Right cardiac atrium (tissue), 5 donors: ENCODE measurements around the gene NKX3-2. TPM values are rescaled to one million over a fixed set of nuclear protein-coding genes. Genes with fewer than 3 reads are reported as not detected.

Source experiments
- ATAC-seq, 2 donors: fragments of 200-7000 bp; cut with Tn5 transposase; one replicate each; pipeline versions ENCODE4 v1.8.0 to v1.9.1; 2020; ENCODE audit warnings: moderate library complexity in 2 of 2, mild to moderate bottlenecking in 1 of 2
- DNase-seq, 3 donors: peaks; one replicate each; pipeline ENCODE4 v3.0.0-alpha.2; 2020
- H3K27ac ChIP-seq: one replicate; pipeline ENCODE4 v1.5.1; 2013; ENCODE audit warnings: mild to moderate bottlenecking, low read length, control low read depth, moderate library complexity
- H3K27me3 ChIP-seq: one replicate; pipeline ENCODE4 v1.6.1; 2013; ENCODE audit not compliant: control insufficient read depth, insufficient read depth
- H3K4me1 ChIP-seq: one replicate; pipeline ENCODE4 v1.6.1; 2013; ENCODE audit warnings: low read length; ENCODE audit not compliant: control insufficient read depth, insufficient read depth
- H3K4me3 ChIP-seq: one replicate; pipeline ENCODE4 v1.5.1; 2013; ENCODE audit warnings: low read length, control low read depth
- H3K9me3 ChIP-seq: one replicate; pipeline ENCODE4 v1.6.1; 2013; ENCODE audit warnings: low read length; ENCODE audit not compliant: control insufficient read depth
- WGBS: extraction: QIAGEN DNeasy Blood & Tissue Kit; methylation state at CpG from one replicate; pipeline ENCODE4 v1.1.7; 2013; 5-methylcytosine and 5-hydroxymethylcytosine counted together
- intact Hi-C, 4 donors: fragments of 100-400 bp; cut with DNase I; formaldehyde crosslinking; loops; one replicate each; pipeline versions ENCODE4 v1.11.0 to v1.14.0; 2022 to 2023
- polyA plus RNA-seq: library from polyadenylated mRNA; stranded (reverse); fragments of 200-250 nt; gene quantifications from one replicate; pipeline ENCODE4 v1.2.3, GENCODE V29; 2013
- total RNA-seq, 4 donors: library from RNA; stranded (reverse); fragmentation: NEBNext Ultra II Directional; extraction: Animal tissue kit (Norgen Biotek cat#: 25700); gene quantifications; one replicate each; pipeline ENCODE4 v1.2.1, GENCODE V29; 2021
- donor health status: healthy with polysubstance abuse.
- donor health status: DM: no; HTN: yes; CAD: no.
- donor health status: DM: no; HTN: no; CAD: no.
- donor health status: DM: no; HTN: yes; CAD: no; lungs with severe emphysema.
- donor health status: DM: yes; HTN: yes; CAD: no.

NKX3-2 gene
- total and polyA plus RNA-seq, 5 donors: 0.05 to 0.12 TPM; not detected in 3

DNA sequence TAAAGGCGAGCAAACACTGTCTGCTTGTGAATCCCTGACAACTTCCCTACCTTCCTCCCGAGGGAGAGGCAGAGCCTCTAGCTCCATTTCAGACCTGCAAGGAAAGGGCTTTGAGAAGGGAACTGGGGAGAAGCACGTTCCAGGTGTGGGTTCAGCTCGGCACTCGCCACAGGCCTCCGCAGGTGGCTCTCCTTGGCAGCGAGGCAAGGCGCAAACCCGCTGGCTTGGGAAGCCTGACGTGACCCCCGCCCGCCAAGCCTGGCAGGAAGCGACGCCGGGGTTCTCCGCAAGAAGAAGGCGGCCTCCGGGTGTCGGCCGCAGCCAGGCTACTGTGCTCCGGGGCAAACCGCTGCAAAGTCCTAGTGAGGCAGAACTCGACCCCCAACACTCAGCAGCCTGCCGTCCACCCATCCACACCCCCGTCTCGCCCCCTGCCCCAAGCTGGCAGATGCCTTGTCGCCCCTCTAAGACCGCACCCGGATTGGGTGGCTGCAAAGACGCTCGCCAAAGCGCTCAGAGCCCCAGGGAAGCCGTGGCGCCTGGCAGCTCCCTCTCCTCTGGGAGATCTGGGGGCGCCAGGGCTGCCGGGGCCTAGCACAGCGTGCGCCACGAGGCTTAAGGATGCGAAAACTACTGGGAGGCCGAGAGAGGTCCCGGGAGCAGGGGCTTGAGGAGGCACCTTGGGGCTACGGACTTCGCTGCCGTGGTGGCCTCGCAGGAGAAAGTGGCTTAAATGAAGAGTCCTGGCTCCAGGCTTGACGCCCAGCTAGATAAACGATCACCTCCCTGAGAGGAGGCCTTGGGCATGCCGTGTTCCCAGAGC lies 21.8 kb downstream of the NKX3-2 start:
- Histone ChIP-seq H3K4me1 (no peaks in the 10 kb centered on the region), H3K27me3 (no peaks in the 10 kb centered on the region), H3K4me3 (no peak overlapping the region), H3K9me3 (peaks cover 14% of the 10 kb centered on the region), H3K27ac (no peak overlapping the region)
- DNase-seq: no peak
- intact Hi-C loops: no loop called here
- peak in 1 of 2 donors; percentile 16 for ATAC-seq
- WGBS: 4% methylated on average over 49 of the region's 49 CpGs

DNA sequence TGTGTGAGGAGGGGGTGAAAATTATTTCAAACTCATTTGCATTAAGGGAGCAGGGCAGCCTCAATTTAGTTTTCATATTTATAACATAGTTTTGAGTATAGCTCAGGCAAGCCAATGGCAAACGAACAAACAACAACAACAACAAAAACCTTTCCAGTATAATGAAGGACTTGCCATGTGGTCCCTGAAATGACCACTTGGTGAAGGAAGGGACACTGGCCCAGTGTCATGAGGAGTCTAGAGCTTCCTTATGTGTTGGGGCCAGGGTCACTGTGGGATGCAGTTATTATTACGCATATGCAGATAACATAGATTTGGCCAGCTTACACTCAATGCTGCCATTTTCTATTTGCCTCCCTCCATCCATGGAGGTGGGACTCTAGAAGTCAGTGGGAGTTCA lies 23.3 kb downstream of the NKX3-2 start:
- WGBS: 49% methylated on average over 2 of the region's 2 CpGs
- Histone ChIP-seq H3K4me3 (no peak overlapping the region), H3K27ac (no peak overlapping the region), H3K4me1 (no peaks in the 10 kb centered on the region), H3K27me3 (no peaks in the 10 kb centered on the region), H3K9me3 (peaks cover 14% of the 10 kb centered on the region)
- DNase-seq (no peak), ATAC-seq (no peak)
- intact Hi-C loops: no loop called here

DNA sequence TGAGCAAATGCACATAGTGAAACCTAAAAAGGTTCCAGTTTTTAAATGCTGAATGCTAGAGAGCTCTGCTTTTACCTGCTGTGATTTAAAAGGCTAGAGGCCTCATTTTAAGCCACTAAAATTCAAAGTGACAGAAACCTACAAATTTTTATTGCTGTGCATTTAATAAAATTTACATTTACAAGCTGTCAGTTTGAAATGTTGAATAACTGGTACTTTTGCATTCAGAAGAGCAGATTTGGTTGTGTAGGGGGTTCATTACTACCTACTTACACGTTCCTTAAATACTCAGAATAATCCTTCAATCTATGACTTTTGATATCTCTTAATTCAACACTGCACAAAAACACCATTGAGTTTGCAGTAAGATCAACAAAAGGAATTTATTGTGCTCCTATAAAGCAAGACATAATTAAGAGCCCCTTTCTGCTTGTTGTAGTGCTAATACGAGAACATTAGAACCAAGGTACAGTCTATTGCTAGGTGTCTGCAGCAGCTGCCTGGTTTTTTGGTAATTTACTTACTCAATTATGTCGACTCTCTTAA lies 27.9 kb downstream of the NKX3-2 start:
- Histone ChIP-seq H3K4me1 (no peaks in the 10 kb centered on the region), H3K27me3 (no peaks in the 10 kb centered on the region), H3K9me3 (no peaks in the 10 kb centered on the region), H3K27ac (no peak overlapping the region), H3K4me3 (no peak overlapping the region)
- DNase-seq (no peak), ATAC-seq (no peak)
- intact Hi-C loops: no loop called here
- 73% methylated on average over 3 of the region's 3 CpGs for WGBS

DNA sequence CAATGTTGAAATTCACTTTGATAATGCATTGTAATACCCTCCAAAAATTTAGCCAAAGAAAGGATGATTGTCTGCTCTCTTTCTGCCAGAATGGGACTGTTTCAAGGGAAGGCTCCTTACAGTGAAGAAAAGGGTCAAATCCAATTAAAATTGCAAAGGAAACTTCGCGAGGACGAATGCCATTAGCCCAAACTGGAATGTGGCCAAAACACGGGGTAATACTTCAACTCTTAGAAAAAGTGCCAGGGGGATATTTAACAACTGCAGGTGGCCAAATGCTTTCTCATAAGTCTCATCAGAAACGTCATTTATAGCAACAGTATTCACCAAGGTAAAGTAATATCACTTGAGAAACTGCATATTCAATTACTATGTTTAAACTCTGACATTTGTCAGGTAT lies 29.0 kb downstream of the NKX3-2 start:
- WGBS: 21% methylated on average over 5 of the region's 5 CpGs
- ATAC-seq (no peak), DNase-seq (no peak)
- intact Hi-C loops: no loop called here
- no peaks in the 10 kb centered on the region for H3K9me3 ChIP-seq
- no peaks in the 10 kb centered on the region for H3K4me1 ChIP-seq
- no peak overlapping the region for H3K27ac ChIP-seq
- no peaks in the 10 kb centered on the region for H3K27me3 ChIP-seq
- no peak overlapping the region for H3K4me3 ChIP-seq

DNA sequence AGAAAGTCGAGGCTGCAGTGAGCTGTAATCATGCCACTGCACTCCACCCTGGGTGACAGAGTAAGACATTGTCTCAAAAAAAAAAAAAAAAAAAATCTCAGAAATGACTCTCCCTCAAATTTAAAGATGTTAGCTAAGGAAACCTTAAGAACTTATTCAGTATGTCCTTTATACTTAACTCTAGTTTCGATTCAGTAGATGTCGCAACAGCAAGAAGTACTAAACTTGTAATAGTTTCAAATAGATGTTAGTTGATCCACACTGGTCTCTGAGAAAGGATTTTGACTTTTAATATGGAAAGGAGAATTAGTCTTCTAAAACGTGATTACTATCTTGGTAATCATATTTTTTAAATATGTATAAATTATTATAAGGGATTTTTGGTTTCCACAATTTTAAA lies 29.6 kb downstream of the NKX3-2 start:
- Histone ChIP-seq H3K9me3 (no peaks in the 10 kb centered on the region), H3K27ac (no peak overlapping the region), H3K4me1 (no peaks in the 10 kb centered on the region), H3K27me3 (no peaks in the 10 kb centered on the region), H3K4me3 (no peak overlapping the region)
- DNase-seq (no peak), ATAC-seq (no peak)
- intact Hi-C loops: no loop called here
- WGBS: 78% methylated on average over 4 of the region's 4 CpGs

DNA sequence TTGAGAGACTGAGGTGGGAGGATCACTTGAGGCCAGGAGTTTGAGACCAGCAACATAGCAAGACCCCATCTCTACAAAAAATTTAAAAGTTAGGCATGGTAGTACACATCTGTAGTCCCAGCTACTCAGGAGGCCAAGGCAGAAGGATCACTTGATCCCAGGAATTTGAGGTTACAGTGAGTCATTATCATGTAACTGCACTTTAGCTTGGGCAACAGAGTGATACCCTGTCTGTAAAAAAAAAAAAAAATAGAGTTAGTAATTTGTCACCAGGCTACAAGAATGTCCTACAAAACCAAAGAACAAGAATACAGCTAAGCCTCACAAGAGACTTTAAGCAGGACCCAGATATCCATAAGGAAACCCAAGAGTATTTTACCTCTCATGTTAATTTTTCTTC lies 33.2 kb downstream of the NKX3-2 start:
- Histone ChIP-seq H3K9me3 (no peaks in the 10 kb centered on the region), H3K4me3 (no peak overlapping the region), H3K27me3 (no peaks in the 10 kb centered on the region), H3K4me1 (no peaks in the 10 kb centered on the region), H3K27ac (no peak overlapping the region)
- DNase-seq: no peak
- intact Hi-C loops: no loop called here
- no peak for ATAC-seq

DNA sequence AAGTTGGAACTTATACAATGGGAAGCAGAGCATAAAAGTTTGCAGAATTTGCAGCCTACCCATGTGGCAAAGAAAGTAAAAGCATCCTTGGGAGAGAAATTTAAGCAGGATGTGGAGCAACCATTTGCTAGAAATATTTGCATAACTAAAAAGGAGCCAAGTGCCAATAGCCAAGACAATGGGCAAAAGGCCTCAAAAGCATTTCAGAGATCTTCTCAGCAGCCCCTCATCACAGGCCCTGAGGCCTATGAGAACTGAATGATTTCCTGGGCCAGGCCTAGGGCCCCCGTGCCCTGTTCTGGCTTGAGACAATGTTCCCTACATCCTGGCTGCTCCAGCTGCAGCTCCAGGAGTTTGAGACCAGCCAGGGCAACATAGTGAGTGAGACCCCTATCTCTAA lies 34.9 kb downstream of the NKX3-2 start:
- ATAC-seq (no peak), DNase-seq (no peak)
- H3K4me1 ChIP-seq: no peaks in the 10 kb centered on the region
- H3K9me3 ChIP-seq: no peaks in the 10 kb centered on the region
- WGBS: 72% methylated on average over 1 of the region's 1 CpG
- no peak overlapping the region for H3K4me3 ChIP-seq
- intact Hi-C loops: no loop called here
- H3K27ac ChIP-seq: no peak overlapping the region
- no peaks in the 10 kb centered on the region for H3K27me3 ChIP-seq

DNA sequence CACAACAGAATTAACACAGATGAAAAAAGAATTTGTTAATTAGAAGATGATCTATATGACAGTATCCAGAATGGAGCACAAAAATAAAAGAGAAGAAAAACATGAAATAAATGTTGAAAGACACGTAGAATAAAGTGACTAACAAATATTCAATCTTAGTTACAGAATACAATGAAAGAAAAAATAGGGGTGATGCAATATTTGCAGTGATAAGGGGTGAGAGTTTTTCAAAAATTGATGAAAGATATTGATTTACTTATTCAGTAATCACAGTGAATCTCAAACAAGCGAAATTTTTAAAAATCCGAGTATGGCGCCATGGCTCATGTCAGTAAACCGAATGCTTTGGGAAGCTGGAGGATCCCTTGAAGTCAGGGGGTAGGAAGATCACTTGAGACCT lies 39.9 kb downstream of the NKX3-2 start:
- no peaks in the 10 kb centered on the region for H3K27me3 ChIP-seq
- WGBS: 95% methylated on average over 5 of the region's 5 CpGs
- H3K27ac ChIP-seq: no peak overlapping the region
- intact Hi-C loops: no loop called here
- DNase-seq (no peak), ATAC-seq (no peak)
- no peaks in the 10 kb centered on the region for H3K4me1 ChIP-seq
- no peaks in the 10 kb centered on the region for H3K9me3 ChIP-seq
- H3K4me3 ChIP-seq: no peak overlapping the region

DNA sequence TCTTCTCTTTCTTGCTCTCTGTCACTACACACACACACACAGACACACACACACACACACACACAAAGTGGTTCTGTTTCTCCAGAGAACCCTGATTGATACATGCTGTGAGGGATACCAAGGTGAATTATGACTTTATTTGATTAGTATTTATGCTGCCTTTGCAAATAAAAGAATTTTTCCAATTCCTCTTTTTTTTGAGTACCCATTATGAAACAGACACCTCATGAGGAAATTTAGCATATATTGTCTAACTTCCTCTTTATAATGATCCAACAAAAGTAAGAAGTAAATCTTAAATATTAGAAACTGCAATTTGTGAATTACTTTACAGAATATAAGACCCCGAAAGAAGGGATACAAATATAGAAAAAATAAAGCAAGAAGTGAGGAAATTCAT lies 45.8 kb downstream of the NKX3-2 start:
- Histone ChIP-seq H3K27me3 (no peaks in the 10 kb centered on the region), H3K4me1 (no peaks in the 10 kb centered on the region), H3K9me3 (no peaks in the 10 kb centered on the region), H3K4me3 (no peak overlapping the region), H3K27ac (no peak overlapping the region)
- DNase-seq: no peak
- ATAC-seq: no peak
- WGBS: 86% methylated on average over 1 of the region's 1 CpG
- intact Hi-C loops: no loop called here

DNA sequence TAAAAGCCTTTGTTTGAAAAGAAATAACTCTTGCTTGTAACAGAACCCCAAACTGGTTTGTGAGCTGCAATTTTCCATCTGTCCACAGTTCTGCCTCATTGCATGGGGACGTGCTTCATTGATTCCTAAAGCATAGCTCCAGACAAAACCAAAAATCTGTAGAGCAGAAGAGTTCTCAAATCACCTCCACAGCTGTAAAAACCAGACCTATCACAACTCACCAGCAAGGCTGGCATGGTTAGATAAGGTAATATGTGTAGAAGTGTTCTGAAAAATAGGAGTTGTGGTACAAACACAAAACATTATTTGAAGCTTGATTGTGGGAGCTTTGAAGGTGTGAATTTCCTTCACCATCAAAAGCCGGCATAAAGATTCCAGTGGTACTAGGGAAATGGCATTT lies 47.7 kb downstream of the NKX3-2 start:
- no peak for DNase-seq
- intact Hi-C loops: no loop called here
- H3K4me1 ChIP-seq: no peaks in the 10 kb centered on the region
- 54% methylated on average over 2 of the region's 2 CpGs for WGBS
- no peak overlapping the region for H3K27ac ChIP-seq
- no peaks in the 10 kb centered on the region for H3K27me3 ChIP-seq
- H3K4me3 ChIP-seq: no peak overlapping the region
- no peaks in the 10 kb centered on the region for H3K9me3 ChIP-seq
- no peak for ATAC-seq

DNA sequence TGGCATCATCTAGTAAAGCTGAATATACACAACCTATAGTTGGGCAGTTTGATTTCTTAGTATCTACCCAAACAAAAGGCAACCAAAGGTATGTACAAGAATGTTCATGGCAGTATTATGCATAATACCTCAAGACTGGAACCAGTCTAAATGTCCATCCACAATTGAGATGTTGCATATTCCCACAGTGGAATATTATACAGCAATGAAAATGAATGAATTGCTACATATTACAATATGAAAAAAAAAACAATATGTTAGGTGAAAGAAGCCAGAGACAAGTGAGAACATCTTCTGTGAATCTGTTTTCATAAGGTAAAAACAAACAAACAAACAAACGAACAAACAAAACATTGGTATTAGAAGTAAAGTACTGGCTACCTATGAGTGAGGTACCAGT lies 48.6 kb downstream of the NKX3-2 start:
- WGBS: 93% methylated on average over 1 of the region's 1 CpG
- H3K4me3 ChIP-seq: no peak overlapping the region
- no peaks in the 10 kb centered on the region for H3K9me3 ChIP-seq
- no peak for DNase-seq
- no peaks in the 10 kb centered on the region for H3K4me1 ChIP-seq
- no peak for ATAC-seq
- H3K27ac ChIP-seq: no peak overlapping the region
- H3K27me3 ChIP-seq: no peaks in the 10 kb centered on the region
- intact Hi-C loops: no loop called here

DNA sequence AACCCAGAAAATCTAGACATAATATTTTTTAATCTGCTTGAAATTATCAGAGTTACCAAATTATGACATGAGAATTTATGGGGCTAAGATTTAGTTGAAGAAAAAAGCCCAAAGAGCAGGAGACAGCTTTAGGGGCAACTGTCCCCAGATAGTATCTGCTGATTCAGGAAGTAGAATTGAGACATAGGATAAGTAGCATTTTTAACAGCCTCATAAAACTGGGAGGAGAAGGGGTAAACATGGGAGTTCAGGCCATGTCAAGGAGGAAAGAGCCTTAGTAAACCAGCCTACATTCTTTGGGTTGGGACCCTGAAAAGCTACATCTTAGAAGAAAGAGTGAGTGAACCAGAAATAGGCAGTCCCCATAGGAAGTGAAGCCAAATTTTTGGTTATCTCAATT lies 50.5 kb downstream of the NKX3-2 start:
- no peak overlapping the region for H3K27ac ChIP-seq
- H3K4me3 ChIP-seq: no peak overlapping the region
- intact Hi-C loops: no loop called here
- DNase-seq (no peak), ATAC-seq (no peak)
- H3K9me3 ChIP-seq: no peaks in the 10 kb centered on the region
- no peaks in the 10 kb centered on the region for H3K4me1 ChIP-seq
- H3K27me3 ChIP-seq: no peaks in the 10 kb centered on the region
